Mucosa of descending colon (tissue), 3 donors: ENCODE measurements around the gene RPS6KB2. TPM values are rescaled to one million over a fixed set of nuclear protein-coding genes. Genes with fewer than 3 reads are reported as not detected.
A peak's percentile ranks its signal among the peaks of the same experiment; 100 is the strongest.

Experiments
- ATAC-seq: fragments of 200-7000 bp; cut with Tn5 transposase; one replicate; pipeline ENCODE4 v1.9.1; 2020; ENCODE audit warnings: mild to moderate bottlenecking, moderate library complexity
- DNase-seq, 3 donors: peaks; one replicate each; pipeline ENCODE4 v3.0.0-alpha.2; 2020
- H3K36me3 ChIP-seq: fragments of 200-600 bp; one replicate; pipeline ENCODE4 v1.8.0; 2021; ENCODE audit warnings: low read depth, mild to moderate bottlenecking
- H3K4me1 ChIP-seq: fragments of 200-600 bp; one replicate; pipeline ENCODE4 v1.8.0; 2021; ENCODE audit warnings: low read depth, mild to moderate bottlenecking
- H3K4me3 ChIP-seq: fragments of 200-600 bp; one replicate; pipeline ENCODE4 v1.8.0; 2021; ENCODE audit warnings: mild to moderate bottlenecking
- H3K9me3 ChIP-seq: fragments of 200-600 bp; one replicate; pipeline ENCODE4 v1.8.0; 2021; ENCODE audit warnings: mild to moderate bottlenecking
- CTCF ChIP-seq: fragments of 200-600 bp; IDR thresholded peaks from one replicate; pipeline ENCODE4 v1.8.0; 2022; ENCODE audit warnings: antibody characterized with exemption, mild to moderate bottlenecking
- intact Hi-C, 2 donors: fragments of 100-400 bp; cut with DNase I in 1 of 2; cut with micrococcal nuclease in 1 of 2; formaldehyde crosslinking; loops; one replicate each; pipeline versions ENCODE4 v1.11.0 to v1.11.1; 2022; cut with DNase I, micrococcal nuclease
- total RNA-seq, 3 donors: library from RNA; stranded (reverse); fragmentation: NEBNext Ultra II Directional in 2 of 3; extraction: Animal tissue kit (Norgen Biotek cat#: 25700) in 2 of 3; gene quantifications; one replicate each; pipeline versions ENCODE4 v1.2.1 to v1.2.4, GENCODE V29; 2021 to 2023
- donor health status: DM: no; HTN: no; CAD: no; lungs with moderate emphysema.
- donor health status: DM: no; HTN: no; CAD: no.
- donor health status: DM: no; HTN: yes; CAD: no.

RPS6KB2 gene
- total RNA-seq, 3 donors from 2014 or later: 43.1 to 51.6 (median 45.4) TPM

GRCh38 chr11:67441731-67442351 is 13.5 kb downstream of the RPS6KB2 start:
- TF ChIP-seq CTCF: no peak
- intact Hi-C loops: no loop called here
- H3K36me3 ChIP-seq: no peaks in the 10 kb centered on the region
- no peak overlapping the region for H3K4me3 ChIP-seq
- H3K4me1 ChIP-seq: peaks cover 19% of the 10 kb centered on the region
- no peak for ATAC-seq
- DNase-seq: no peak
- no peaks in the 10 kb centered on the region for H3K9me3 ChIP-seq

- intact Hi-C loops: no loop called here
- ATAC-seq: peak; percentile 21
- peak overlapping the region; percentile 80 for H3K4me3 ChIP-seq
- no peak for DNase-seq
- H3K4me1 ChIP-seq: peaks cover 19% of the 10 kb centered on the region
- no peak for TF ChIP-seq CTCF
- no peaks in the 10 kb centered on the region for H3K9me3 ChIP-seq
- H3K36me3 ChIP-seq: no peaks in the 10 kb centered on the region
These were observed 14.5 kb downstream of the RPS6KB2 start for GRCh38 chr11:67442504-67443404.

DNA sequence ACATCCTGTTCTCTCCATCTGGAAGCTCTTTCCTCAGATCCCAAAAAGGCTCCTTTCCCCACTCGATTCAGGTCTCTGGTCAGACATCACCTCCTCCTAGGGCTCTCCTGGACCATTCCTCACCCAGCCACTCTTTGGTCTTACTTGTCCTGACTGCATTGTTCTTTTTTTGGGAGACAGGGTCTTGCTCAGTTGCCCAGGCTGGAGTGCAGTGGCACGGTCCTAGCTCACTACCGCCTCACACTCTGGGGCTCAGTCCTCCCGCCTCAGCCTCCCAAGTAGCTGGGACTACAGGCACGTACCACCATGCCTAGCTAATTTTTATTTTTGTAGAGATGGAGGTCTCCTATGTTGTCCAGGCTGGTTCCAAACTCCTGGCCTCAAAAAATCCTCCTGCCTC is 17.2 kb downstream of the RPS6KB2 start:
- Histone ChIP-seq H3K4me3 (no peak overlapping the region), H3K36me3 (no peaks in the 10 kb centered on the region), H3K4me1 (peaks cover 7% of the 10 kb centered on the region), H3K9me3 (no peaks in the 10 kb centered on the region)
- no peak for DNase-seq
- intact Hi-C loops: no loop called here
- ATAC-seq: no peak
- no peak for TF ChIP-seq CTCF

GRCh38 chr11:67448220-67448609 is 19.9 kb downstream of the RPS6KB2 start:
- no peak for TF ChIP-seq CTCF
- intact Hi-C loops: no loop called here
- peak in 1 of 3 donors; percentile 36 for DNase-seq
- Histone ChIP-seq H3K4me3 (no peak overlapping the region), H3K9me3 (no peaks in the 10 kb centered on the region), H3K36me3 (no peaks in the 10 kb centered on the region), H3K4me1 (no peaks in the 10 kb centered on the region)
- no peak for ATAC-seq

- DNase-seq: no peak
- Histone ChIP-seq H3K4me1 (no peaks in the 10 kb centered on the region), H3K4me3 (no peak overlapping the region), H3K9me3 (no peaks in the 10 kb centered on the region), H3K36me3 (no peaks in the 10 kb centered on the region)
- TF ChIP-seq CTCF: no peak
- intact Hi-C loops: no loop called here
- ATAC-seq: peak; percentile 9
These were observed 21.0 kb downstream of the RPS6KB2 start for GRCh38 chr11:67449116-67449844.
